ENCODE measurements around the gene CNTN4. TPM values are rescaled to one million over a fixed set of nuclear protein-coding genes. Genes with fewer than 3 reads are reported as not detected.

The CNTN4 gene
- total RNA-seq, 1 experiment from 2014 or later: 51.3 TPM

- H3K4me3 Mint-ChIP-seq (ENCODE audit: unreplicated experiment): no peak overlapping the region
- no peaks in the 10 kb centered on the region for H3K4me1 ChIP-seq
- H3K36me3 ChIP-seq (ENCODE audit: control insufficient read depth, insufficient read depth, low read length): no peaks in the 10 kb centered on the region
- no peak overlapping the region for H3K4me3 ChIP-seq (ENCODE audit: low read depth, low read length)
- CTCF ChIA-PET: no interaction called here
- DNase-seq: no peak
- POLR2A ChIA-PET: no interaction called here
- no peaks in the 10 kb centered on the region for H3K27me3 Mint-ChIP-seq (ENCODE audit: insufficient read depth, unreplicated experiment)
- intact Hi-C loops (cut with micrococcal nuclease; ENCODE audit: unreplicated experiment): no loop called here
- H3K27ac Mint-ChIP-seq (ENCODE audit: unreplicated experiment): no peak overlapping the region
- H3K9me3 ChIP-seq: no peaks in the 10 kb centered on the region
- no peaks in the 10 kb centered on the region for H3K36me3 Mint-ChIP-seq (ENCODE audit: insufficient read depth, unreplicated experiment)
- no TSS peak for BruUV-seq (replicated peaks)
- H3K4me1 Mint-ChIP-seq (ENCODE audit: low read depth, unreplicated experiment): no peaks in the 10 kb centered on the region
- no peaks in the 10 kb centered on the region for H3K9me3 Mint-ChIP-seq (ENCODE audit: unreplicated experiment)
- TF ChIP-seq, protein P1, sequence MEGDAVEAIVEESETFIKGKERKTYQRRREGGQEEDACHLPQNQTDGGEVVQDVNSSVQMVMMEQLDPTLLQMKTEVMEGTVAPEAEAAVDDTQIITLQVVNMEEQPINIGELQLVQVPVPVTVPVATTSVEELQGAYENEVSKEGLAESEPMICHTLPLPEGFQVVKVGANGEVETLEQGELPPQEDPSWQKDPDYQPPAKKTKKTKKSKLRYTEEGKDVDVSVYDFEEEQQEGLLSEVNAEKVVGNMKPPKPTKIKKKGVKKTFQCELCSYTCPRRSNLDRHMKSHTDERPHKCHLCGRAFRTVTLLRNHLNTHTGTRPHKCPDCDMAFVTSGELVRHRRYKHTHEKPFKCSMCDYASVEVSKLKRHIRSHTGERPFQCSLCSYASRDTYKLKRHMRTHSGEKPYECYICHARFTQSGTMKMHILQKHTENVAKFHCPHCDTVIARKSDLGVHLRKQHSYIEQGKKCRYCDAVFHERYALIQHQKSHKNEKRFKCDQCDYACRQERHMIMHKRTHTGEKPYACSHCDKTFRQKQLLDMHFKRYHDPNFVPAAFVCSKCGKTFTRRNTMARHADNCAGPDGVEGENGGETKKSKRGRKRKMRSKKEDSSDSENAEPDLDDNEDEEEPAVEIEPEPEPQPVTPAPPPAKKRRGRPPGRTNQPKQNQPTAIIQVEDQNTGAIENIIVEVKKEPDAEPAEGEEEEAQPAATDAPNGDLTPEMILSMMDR (IDR thresholded peaks at IDR 0.05; ENCODE audit: insufficient read depth in 1 of 2, low read depth in 1 of 2, low read length in 1 of 2, severe bottlenecking in 1 of 2, unreplicated experiment in 1 of 2): no peak
- H3K27me3 ChIP-seq (replicated peaks; ENCODE audit: control insufficient read depth, insufficient read depth, low read length): no peaks in the 10 kb centered on the region
Measured at GRCh38 chr3:2790266-2790815, 691.7 kb downstream of the CNTN4 start.

DNA sequence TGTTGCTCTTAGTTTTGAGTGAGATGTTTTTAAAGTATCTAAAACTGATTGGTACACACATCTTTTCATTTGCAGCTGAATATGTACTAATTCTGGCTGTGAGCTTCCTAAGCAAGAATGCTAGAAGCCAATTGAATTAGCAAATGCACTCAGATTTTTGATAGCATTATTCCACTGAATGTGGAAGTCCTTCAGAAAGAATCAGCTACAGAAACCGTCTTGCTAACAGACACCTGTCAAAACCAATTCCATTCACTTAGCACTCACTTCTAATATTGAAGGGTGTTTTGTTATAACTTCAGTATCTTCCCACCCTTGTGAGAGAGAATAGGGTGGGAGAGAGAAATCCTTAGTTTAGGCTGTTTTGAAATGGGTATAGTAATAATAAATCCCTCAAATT is 693.8 kb downstream of the CNTN4 start:
- intact Hi-C loops (cut with micrococcal nuclease; ENCODE audit: unreplicated experiment): no loop called here
- Histone ChIP-seq H3K27me3 (replicated peaks; ENCODE audit: control insufficient read depth, insufficient read depth, low read length) (no peaks in the 10 kb centered on the region), H3K36me3 (ENCODE audit: control insufficient read depth, insufficient read depth, low read length) (no peaks in the 10 kb centered on the region), H3K4me3 (ENCODE audit: low read depth, low read length) (no peak overlapping the region), H3K4me1 (no peaks in the 10 kb centered on the region), H3K9me3 (no peaks in the 10 kb centered on the region)
- Mint-ChIP-seq H3K36me3 (ENCODE audit: insufficient read depth, unreplicated experiment) (no peaks in the 10 kb centered on the region), H3K4me1 (ENCODE audit: low read depth, unreplicated experiment) (no peaks in the 10 kb centered on the region), H3K27ac (ENCODE audit: unreplicated experiment) (no peak overlapping the region), H3K27me3 (ENCODE audit: insufficient read depth, unreplicated experiment) (no peaks in the 10 kb centered on the region), H3K4me3 (ENCODE audit: unreplicated experiment) (no peak overlapping the region), H3K9me3 (ENCODE audit: unreplicated experiment) (no peaks in the 10 kb centered on the region)
- BruUV-seq (replicated peaks): no TSS peak
- no peak for DNase-seq
- ChIA-PET POLR2A (no interaction called here), CTCF (no interaction called here)
- TF ChIP-seq, protein P1 (IDR thresholded peaks at IDR 0.05; ENCODE audit: insufficient read depth in 1 of 2, low read depth in 1 of 2, low read length in 1 of 2, severe bottlenecking in 1 of 2, unreplicated experiment in 1 of 2): no peak

DNA sequence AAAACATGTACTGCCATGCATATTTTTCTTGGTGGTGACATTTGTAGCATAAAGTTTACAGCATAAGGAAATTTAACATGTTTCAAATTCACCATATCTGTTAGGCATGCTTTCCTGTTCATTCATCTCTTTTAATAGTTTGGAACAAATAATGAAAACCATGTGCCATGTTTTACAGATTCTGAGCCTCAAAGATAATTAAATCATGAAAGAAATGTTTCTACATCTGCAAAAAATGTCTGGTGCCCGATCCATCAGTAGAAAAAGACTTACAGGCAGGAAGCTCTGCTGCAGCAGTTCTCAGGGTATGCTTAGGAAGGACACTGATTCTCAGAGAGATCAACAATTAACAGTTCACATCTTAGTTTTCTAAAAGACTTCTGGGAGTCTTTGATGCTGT is 695.3 kb downstream of the CNTN4 start:
- Histone ChIP-seq H3K9me3 (no peaks in the 10 kb centered on the region), H3K4me1 (no peaks in the 10 kb centered on the region), H3K36me3 (ENCODE audit: control insufficient read depth, insufficient read depth, low read length) (no peaks in the 10 kb centered on the region), H3K4me3 (ENCODE audit: low read depth, low read length) (no peak overlapping the region), H3K27me3 (replicated peaks; ENCODE audit: control insufficient read depth, insufficient read depth, low read length) (no peaks in the 10 kb centered on the region)
- BruUV-seq (replicated peaks): no TSS peak
- intact Hi-C loops (cut with micrococcal nuclease; ENCODE audit: unreplicated experiment): no loop called here
- TF ChIP-seq, protein P1 (IDR thresholded peaks at IDR 0.05; ENCODE audit: insufficient read depth in 1 of 2, low read depth in 1 of 2, low read length in 1 of 2, severe bottlenecking in 1 of 2, unreplicated experiment in 1 of 2): no peak
- no peaks in the 10 kb centered on the region for H3K4me1 Mint-ChIP-seq (ENCODE audit: low read depth, unreplicated experiment)
- ChIA-PET POLR2A (no interaction called here), CTCF (no interaction called here)
- no peaks in the 10 kb centered on the region for H3K36me3 Mint-ChIP-seq (ENCODE audit: insufficient read depth, unreplicated experiment)
- H3K9me3 Mint-ChIP-seq (ENCODE audit: unreplicated experiment): no peaks in the 10 kb centered on the region
- DNase-seq: no peak
- no peak overlapping the region for H3K4me3 Mint-ChIP-seq (ENCODE audit: unreplicated experiment)
- no peak overlapping the region for H3K27ac Mint-ChIP-seq (ENCODE audit: unreplicated experiment)
- H3K27me3 Mint-ChIP-seq (ENCODE audit: insufficient read depth, unreplicated experiment): no peaks in the 10 kb centered on the region
